LHCN-M2 (cell line): Measurements from ENCODE around the gene ABCF3. TPM values are rescaled to one million over a fixed set of nuclear protein-coding genes. Genes with fewer than 3 reads are reported as not detected.

Experiments used
- total RNA-seq: library from RNA; depleted of rRNA; stranded (reverse); fragments of >200 nt; gene quantifications from 2 replicates; pipeline ENCODE4 v1.2.3, GENCODE V29; 2014; rRNA removed

The ABCF3 gene
- total RNA-seq, 1 experiment from 2014 or later = 34.8 TPM

Other genes with a start within 250 kb of the ABCF3 start
- 18.9 and 26.7 TPM in 2 replicates for gene ABCC5, start 168.3 kb upstream of the ABCF3 start, total RNA-seq
- not detected in 2 replicates for gene HTR3D, start 154.5 kb upstream of the ABCF3 start, total RNA-seq
- not detected in 2 replicates for gene HTR3C, start 133.2 kb upstream of the ABCF3 start, total RNA-seq
- not detected in 2 replicates for gene HTR3E, start 89.1 kb upstream of the ABCF3 start, total RNA-seq
- 35.4 and 40.8 TPM in 2 replicates for gene EIF2B5, start 50.8 kb upstream of the ABCF3 start, total RNA-seq
- gene DVL3, start 30.8 kb upstream of the ABCF3 start, total RNA-seq = 50.1 and 63.5 TPM in 2 replicates
- gene AP2M1, start 11.3 kb upstream of the ABCF3 start, total RNA-seq = 569 and 621 TPM in 2 replicates
- gene VWA5B2, start 43.4 kb downstream of the ABCF3 start, total RNA-seq = not detected in 2 replicates
- 71.4 and 77.7 TPM in 2 replicates for gene ALG3, start 62.8 kb downstream of the ABCF3 start, total RNA-seq
- 2.9 and 5.2 TPM in 2 replicates for gene EEF1AKMT4, start 63.5 kb downstream of the ABCF3 start, total RNA-seq
- 0.69 TPM in 1 of 2 replicates, not detected in the other for gene CAMK2N2, start 75.4 kb downstream of the ABCF3 start, total RNA-seq
- gene ECE2, start 89.8 kb downstream of the ABCF3 start, total RNA-seq = not detected in 2 replicates
- gene PSMD2, start 113.0 kb downstream of the ABCF3 start, total RNA-seq = 623 and 688 TPM in 2 replicates
- 302 and 321 TPM in 2 replicates for gene EIF4G1, start 128.4 kb downstream of the ABCF3 start, total RNA-seq
- gene FAM131A, start 151.4 kb downstream of the ABCF3 start, total RNA-seq = 7.1 and 7.6 TPM in 2 replicates
- gene CLCN2, start 175.4 kb downstream of the ABCF3 start, total RNA-seq = 4.4 and 5.9 TPM in 2 replicates
- gene POLR2H, start 175.5 kb downstream of the ABCF3 start, total RNA-seq = 106 and 116 TPM in 2 replicates
- not detected in 2 replicates for gene THPO, start 192.0 kb downstream of the ABCF3 start, total RNA-seq
- 0.11 and 1.7 TPM in 2 replicates for gene CHRD, start 193.9 kb downstream of the ABCF3 start, total RNA-seq